GM18520 (cell line): ENCODE results near the gene ZBTB21.

ENCODE experiments used
- ATAC-seq: cut with Tn5 transposase; IDR thresholded peaks from one replicate; pipeline ENCODE4 v1.9.1; 2021; ENCODE audit not compliant: unreplicated experiment

Gene ZBTB21

GRCh38 chr21:42040411-42041180 lies 30.4 kb upstream of the ZBTB21 start:
- no peak for ATAC-seq

DNA sequence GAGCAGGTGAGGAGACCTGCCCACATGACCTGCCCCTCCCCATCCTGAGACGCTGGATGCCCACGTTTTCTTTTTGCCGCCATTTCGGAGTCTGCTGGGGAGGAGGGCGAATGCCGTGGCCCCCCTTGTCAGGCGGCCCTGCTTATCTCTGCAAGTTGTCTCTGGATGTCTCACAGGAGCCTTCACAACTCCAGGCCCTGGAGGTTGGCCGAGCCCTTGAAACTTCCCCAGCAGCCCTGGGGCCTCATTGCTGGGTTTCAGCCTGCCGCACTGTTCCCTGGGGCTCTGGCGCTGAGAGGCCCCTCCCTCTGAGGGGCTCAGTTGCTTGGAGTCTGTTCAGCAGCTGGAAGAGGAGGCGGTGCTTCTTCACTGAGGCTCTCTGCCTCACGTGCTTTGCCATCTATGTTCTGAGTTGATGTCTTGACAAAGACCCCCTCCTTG lies 29.8 kb upstream of the ZBTB21 start:
- ATAC-seq = no peak

DNA sequence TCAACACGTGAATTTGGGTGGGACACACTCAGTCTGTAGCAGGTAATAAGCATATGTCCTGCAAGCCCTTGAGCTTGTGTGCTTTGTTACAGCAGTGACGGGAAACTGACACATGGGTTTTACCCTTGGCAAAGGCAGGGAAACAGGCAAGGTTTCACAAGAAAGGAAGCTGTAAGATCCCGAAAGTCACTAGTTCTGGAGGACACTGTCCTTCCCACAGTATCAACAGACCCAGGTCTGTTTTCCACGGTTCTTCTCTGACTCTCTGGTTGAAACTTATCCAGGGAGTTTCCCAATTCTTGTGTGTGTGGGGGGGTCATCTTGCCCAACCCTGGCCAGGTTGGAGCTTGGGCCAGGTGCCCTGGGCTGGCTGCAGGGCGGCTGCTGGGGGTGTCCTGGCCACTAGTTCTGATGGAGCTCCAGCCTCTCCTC lies 29.3 kb upstream of the ZBTB21 start:
- ATAC-seq = no peak

GRCh38 chr21:42038826-42039425 lies 28.8 kb upstream of the ZBTB21 start:
- no peak for ATAC-seq

GRCh38 chr21:42038393-42038792 lies 28.2 kb upstream of the ZBTB21 start:
- no peak for ATAC-seq

- ATAC-seq = no peak
Measured at GRCh38 chr21:42037943-42038342, 27.8 kb upstream of the ZBTB21 start.

GRCh38 chr21:42037516-42037915 lies 27.4 kb upstream of the ZBTB21 start:
- no peak for ATAC-seq

- ATAC-seq = no peak
Measured at GRCh38 chr21:42036313-42036712, 26.2 kb upstream of the ZBTB21 start.

DNA sequence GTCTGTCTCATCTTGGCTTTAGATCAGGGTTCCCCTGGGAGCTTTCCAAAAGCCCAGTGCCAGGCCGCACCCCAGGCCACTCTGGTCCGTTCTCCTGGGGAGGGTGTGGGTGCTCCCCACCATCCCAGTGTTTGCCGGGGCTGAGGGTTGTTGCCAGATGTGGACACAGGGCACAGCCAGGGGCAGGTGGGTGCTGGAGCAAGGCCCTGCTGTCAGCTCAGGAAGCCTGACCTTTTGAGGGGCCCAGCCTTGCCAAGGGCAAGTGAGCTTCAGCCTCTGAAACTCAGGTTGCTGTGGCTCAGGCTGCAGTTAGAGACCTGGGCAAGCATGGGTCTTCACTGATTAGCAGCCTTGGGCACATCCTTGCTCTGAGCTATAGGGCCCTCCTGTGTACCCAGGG lies 22.8 kb upstream of the ZBTB21 start:
- no peak for ATAC-seq

DNA sequence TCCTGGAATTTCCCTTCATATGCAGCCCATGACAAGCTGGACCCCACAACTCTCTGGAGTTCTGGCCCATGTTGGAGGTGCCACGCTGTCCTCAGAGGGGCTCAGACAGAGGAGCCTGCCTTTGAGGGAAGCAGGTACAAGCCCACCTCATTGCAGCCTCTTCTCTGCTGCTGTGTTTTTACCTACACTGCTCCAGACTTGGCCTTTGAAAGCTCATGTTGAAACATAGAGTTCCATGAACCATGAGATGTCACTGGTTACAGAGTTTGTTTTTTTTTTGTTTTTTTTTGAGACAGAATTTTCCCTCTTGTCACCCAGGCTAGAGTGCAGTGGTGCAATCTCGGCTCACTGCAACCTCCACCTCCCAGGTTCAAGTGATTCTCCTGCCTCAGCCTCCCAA lies 22.1 kb upstream of the ZBTB21 start:
- no peak for ATAC-seq

- ATAC-seq = no peak
Measured at GRCh38 chr21:42031816-42032215, 21.7 kb upstream of the ZBTB21 start.

- no peak for ATAC-seq
Measured at GRCh38 chr21:42031241-42031640, 21.1 kb upstream of the ZBTB21 start.

DNA sequence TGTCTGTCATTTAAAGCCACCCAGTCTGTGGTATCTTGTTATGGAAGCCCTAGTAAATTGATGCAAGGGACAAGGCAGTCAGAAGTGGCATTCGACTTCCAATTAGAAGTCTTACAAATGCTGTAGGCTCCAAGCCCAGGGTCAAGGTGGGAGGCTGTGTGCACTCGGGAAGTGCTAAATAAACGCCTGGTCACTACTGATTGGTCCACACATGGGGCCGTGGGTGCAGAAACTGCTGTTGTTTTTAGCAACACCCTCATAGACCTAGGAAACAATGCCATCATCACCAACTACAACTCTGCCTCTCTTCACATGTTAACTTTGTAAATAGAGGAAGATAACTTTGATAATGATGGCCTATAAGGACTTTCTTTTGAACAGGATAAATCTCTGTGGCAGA lies 20.2 kb upstream of the ZBTB21 start:
- ATAC-seq = no peak

DNA sequence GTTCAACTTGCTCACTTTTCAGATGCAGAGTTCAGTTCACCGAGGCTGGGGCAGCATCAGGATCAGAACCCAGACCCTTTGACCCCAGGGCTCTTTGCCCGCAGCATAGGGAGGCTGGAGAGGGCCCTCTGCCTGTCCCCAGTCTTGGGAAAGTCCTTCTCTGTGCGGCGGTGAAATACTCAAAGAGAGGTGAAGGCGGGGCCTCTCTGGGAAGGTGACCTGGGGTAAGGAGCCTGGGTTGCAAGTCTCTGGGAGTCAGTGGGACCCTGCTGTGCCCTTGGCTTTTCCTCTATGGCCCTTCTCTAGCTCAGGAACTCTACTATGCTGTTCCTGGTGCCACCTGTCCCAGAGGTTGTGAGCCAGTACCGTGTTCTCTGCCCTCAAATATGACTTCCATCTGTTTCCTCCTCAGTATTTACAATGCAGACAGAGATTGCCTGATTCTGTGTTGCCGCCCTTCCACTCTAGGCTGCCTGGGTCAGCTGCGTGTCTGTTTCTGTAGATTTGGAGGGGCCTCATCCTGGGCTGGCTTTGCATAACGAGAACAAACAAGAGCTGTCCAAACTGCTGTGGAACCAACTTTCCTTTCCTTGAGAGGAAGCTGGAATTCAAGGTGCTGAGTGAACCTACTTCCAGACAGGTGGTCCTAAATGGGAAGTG lies 18.7 kb upstream of the ZBTB21 start:
- ATAC-seq = no peak

DNA sequence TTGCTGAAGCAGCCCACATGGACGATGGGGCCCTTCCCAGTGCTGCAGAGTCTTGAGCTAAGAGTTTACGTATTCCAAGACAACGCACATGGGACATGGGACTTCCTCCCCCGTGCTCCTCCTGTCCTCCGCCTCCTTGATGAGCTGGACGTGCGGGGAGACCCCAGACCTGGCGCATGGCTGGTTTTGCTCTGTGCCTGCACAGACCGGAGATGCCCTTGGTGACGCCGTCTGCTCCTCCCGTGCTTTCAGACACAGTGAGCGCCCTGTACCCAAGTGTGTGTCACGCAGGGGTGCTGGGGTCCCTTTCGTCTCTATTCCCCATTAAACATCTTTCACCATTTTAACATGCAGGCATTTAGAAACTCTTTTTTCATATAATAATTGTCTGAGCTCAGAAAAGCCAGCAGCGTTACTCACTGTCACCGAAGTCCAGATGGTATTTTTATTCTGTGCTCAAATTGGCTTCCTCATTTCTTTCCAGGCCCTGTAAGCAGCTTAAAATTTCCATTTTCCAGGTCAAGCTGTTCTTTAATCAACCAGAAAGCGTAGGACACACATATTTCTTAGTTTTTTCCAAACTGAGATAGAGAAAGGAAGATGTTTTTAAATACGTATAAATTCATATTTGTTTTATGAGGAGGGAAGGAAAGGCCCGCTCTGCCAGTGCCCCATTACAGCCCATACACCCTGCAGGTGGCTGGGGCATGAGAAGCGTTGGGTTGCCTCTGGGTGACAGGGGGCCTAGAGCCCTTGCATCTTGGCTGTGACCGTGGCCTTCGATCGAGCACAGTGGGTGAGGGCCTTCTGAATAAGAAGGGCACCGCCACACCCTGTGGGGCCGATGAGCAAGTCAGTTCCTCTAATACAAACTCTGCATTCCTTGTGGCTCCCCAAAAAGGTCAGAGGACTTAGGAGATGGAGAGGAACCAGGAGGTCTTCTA lies 17.9 kb upstream of the ZBTB21 start:
- no peak for ATAC-seq

DNA sequence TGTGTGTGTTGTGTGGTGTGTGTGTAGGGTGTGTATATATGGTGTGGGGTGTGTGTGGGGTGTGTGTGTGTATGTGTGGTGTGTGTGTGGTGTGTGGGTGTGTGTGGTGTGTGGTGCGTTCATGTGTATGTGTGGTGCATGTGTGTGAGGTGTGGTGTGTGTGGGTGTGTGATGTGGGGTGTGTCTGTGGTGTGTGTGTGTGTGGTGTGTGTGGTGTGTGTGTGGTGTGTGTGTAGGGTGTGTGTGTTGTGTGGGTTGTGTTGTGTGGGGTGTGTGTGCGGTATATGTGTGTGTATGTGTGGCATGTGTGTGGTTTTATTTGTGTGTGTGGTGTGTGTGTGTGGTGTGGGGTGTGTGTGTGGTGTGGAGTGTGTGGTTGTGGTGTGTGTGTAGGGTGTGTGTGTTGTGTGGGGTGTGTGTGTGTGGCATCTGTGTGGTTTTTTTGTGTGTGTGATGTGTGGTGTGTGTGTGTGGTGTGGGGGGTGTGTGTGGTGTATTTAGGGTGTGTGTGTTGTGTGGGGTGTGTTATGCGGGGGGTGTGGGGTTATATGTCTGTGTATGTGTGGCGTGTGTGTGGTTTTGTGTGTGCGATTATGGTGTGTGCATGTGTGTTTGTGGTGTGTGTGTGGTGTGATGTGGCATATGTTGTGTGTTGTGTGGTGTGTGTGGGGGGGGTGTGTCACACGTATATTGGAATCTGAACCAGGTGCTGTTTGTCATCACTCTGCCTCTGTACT lies 17.1 kb upstream of the ZBTB21 start:
- ATAC-seq = no peak

DNA sequence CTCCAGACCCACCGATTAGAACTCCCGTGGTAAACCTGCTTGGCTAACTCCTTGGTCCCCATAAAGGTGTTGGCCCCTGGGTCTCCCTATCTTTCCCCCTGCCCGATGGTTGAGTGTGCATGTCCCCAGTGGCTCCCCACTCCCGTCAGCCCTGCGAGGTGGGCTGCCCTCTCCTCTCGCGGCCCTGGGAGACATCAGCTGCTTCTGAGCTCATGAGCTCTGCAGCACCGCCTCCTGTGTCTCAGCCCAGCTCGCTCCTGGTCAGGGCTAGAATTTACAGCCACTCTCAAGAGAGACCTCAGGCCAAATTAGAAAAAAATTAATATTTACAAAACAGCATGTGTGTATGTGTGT lies 15.9 kb upstream of the ZBTB21 start:
- no peak for ATAC-seq

DNA sequence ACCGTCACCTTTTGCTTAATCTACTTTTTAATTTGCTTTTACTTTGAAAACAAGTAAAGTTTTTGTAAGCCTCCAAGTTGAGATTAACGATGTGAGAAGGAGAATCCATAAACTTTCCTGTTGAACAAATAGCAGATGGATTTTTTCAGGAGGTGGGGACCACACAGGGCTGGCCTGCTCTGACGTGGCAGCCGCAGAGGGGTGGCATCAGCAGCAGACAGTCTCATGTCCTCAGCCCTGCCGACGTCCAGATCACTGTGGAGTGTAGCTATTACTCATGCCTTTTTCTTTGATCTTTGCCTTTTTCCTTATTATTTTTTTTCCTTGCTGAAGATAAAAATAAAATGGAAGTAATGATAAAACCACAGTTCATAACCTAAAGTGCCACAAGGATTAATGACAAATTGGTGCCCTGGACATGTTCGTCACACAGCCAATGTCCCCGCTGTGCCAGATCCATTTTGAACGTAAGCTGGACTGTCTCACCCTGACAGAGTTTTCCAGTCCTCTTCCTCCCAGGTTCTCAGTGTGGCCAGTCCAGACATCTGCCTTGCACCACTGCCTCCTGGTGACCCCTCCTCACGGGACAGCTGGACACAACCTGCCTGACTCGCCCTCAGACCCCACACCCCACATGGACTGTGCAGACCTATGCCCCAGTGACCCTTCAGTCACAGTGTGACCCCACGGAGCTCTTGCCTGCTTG lies 15.4 kb upstream of the ZBTB21 start:
- ATAC-seq = no peak

DNA sequence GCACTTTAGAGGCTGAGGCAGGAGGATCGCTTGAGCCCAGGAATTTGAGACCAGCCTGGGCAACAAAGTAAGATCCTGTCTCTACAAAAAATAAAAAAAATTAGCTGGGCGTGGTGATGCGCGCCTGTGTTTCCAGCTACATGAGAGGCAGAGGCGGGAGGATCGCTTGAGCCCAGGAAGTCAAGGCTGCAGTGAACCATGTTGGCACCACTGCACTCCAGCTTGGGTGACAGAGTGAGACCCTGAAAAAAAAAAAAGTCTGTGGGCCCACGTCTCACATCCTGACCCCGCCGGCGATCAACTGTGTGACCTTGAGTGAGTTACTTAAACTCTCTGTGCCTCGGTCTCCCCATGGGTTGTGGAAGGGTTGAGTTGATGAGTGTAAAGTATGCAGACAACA lies 12.7 kb upstream of the ZBTB21 start:
- ATAC-seq = no peak

- no peak for ATAC-seq
Measured at GRCh38 chr21:42022091-42022430, 11.9 kb upstream of the ZBTB21 start.
